Suprapubic skin (tissue), 4 donors: ENCODE measurements around the gene TMPRSS6.

Source experiments
- EP300 ChIP-seq: sonication (generic); formaldehyde crosslinking; IDR thresholded peaks from one replicate; pipeline ENCODE4 v1.6.1; 2017; ENCODE audit warnings: antibody characterized with exemption
- POLR2A ChIP-seq, 2 donors: fragments of 450-650 bp; IDR thresholded peaks; one replicate each; pipeline ENCODE4 v1.6.1; 2017; ENCODE audit warnings: antibody characterized with exemption in 2 of 2, mild to moderate bottlenecking in 2 of 2, moderate library complexity in 2 of 2
- POLR2AphosphoS5 ChIP-seq, 3 donors: sonication (generic); formaldehyde crosslinking; IDR thresholded peaks; one replicate each; pipeline ENCODE4 v1.6.1; 2017; ENCODE audit warnings: antibody characterized with exemption in 3 of 3
- TF ChIP-seq, protein P1 (sequence below), 2 donors: fragments of 200-600 bp in 1 of 2; fragments of 450-650 bp in 1 of 2; sonication (generic) in 1 of 2; IDR thresholded peaks; one replicate each; pipeline ENCODE4 v1.5.1; 2016 to 2019; ENCODE audit warnings: antibody characterized with exemption in 2 of 2, mild to moderate bottlenecking in 1 of 2, moderate library complexity in 1 of 2

DNA sequence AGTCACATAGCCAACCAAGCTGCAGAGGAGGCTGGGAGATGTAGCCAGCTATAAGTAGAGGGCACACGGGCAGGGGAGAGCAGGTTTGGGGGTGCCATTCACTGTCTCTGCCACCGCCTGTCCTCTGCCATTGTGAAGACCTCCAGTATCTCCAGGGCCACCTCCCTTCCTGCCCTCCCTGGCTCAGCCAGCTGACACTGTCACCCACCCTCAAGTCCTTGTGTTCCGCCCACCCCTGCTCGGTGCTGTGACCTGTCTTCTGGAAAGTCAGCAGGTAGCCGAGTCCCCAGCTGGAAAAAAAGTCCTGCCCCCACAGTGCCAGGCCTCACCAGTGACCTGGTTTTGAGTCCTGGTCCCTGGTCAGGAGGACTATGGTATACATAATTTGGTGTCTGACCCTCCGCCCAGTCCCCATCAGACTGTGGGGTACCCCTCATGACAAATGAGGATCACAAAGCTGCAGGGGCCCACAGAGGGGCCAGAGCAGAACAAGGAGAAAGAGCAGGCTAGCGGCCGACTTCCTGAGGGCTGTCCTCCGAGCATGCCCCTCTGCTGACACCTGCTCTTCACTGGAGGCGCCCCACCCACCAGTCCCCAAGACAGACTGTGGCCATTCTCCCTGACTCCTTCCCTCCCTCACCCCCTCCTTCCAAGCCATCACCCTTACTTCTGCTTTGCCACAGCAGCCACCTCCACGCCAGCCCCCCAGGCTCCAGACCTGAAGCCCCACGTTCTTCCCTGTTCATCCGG lies 47.3 kb upstream of the TMPRSS6 start:
- TF ChIP-seq, protein P1, sequence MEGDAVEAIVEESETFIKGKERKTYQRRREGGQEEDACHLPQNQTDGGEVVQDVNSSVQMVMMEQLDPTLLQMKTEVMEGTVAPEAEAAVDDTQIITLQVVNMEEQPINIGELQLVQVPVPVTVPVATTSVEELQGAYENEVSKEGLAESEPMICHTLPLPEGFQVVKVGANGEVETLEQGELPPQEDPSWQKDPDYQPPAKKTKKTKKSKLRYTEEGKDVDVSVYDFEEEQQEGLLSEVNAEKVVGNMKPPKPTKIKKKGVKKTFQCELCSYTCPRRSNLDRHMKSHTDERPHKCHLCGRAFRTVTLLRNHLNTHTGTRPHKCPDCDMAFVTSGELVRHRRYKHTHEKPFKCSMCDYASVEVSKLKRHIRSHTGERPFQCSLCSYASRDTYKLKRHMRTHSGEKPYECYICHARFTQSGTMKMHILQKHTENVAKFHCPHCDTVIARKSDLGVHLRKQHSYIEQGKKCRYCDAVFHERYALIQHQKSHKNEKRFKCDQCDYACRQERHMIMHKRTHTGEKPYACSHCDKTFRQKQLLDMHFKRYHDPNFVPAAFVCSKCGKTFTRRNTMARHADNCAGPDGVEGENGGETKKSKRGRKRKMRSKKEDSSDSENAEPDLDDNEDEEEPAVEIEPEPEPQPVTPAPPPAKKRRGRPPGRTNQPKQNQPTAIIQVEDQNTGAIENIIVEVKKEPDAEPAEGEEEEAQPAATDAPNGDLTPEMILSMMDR (IDR thresholded peaks at IDR 0.05) = no peak
- TF ChIP-seq EP300 (no peak), POLR2AphosphoS5 (IDR thresholded peaks at IDR 0.05) (no peak), POLR2A (IDR thresholded peaks at IDR 0.05) (no peak)
